ENCODE results near the gene N4BP2L1. TPM values are rescaled to one million over a fixed set of nuclear protein-coding genes. Genes with fewer than 3 reads are reported as not detected.

The N4BP2L1 gene
- total RNA-seq, 1 experiment from 2014 or later: 14.2 TPM

- Histone ChIP-seq H3K79me2 (ENCODE audit: low read length) (no peaks in the 10 kb centered on the region), H3K9ac (ENCODE audit: low read length) (no peak overlapping the region), H3K4me2 (ENCODE audit: low read depth, low read length, poor library complexity, severe bottlenecking) (no peak overlapping the region), H3K4me3 (ENCODE audit: low read length) (no peak overlapping the region), H3K27me3 (ENCODE audit: low read length) (no peaks in the 10 kb centered on the region), H4K20me1 (ENCODE audit: insufficient read depth, low read depth, low read length) (no peaks in the 10 kb centered on the region), H2AFZ (ENCODE audit: low read length) (no peak overlapping the region), H3K9me2 (replicated peaks; ENCODE audit: insufficient read depth, low read length) (no peaks in the 10 kb centered on the region), H3K9me3 (ENCODE audit: low read length) (no peaks in the 10 kb centered on the region), H3K36me3 (ENCODE audit: insufficient read depth, low read length) (no peaks in the 10 kb centered on the region), H3K27ac (ENCODE audit: low read length) (no peak overlapping the region), H3K4me1 (ENCODE audit: low read length) (no peaks in the 10 kb centered on the region)
- no peak for DNase-seq
These were observed 40.7 kb upstream of the N4BP2L1 start for GRCh38 chr13:32468502-32469142.

DNA sequence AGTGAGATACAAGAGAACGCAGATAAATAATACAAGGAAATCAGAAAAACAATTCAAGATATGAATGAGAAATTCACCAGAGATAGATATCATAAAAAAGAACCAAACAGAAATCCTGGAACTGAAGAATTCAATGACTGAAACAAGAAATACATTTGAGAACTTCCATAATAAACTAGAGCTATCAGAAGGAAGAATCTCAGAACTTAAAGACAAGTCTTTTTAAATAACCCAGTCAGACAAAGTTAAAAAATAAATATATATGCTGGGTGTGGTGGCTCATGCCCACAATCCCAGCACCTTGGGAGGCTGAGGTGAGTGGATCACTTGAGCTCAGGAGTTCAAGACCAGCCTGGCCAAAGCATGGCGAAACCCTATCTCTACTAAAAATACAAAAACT, 28.7 kb upstream of the N4BP2L1 start:
- Histone ChIP-seq H3K4me3 (ENCODE audit: low read length) (no peak overlapping the region), H3K9me2 (replicated peaks; ENCODE audit: insufficient read depth, low read length) (no peaks in the 10 kb centered on the region), H3K27ac (ENCODE audit: low read length) (no peak overlapping the region), H3K9ac (ENCODE audit: low read length) (no peak overlapping the region), H3K27me3 (ENCODE audit: low read length) (no peaks in the 10 kb centered on the region), H3K4me2 (ENCODE audit: low read depth, low read length, poor library complexity, severe bottlenecking) (no peak overlapping the region), H3K9me3 (ENCODE audit: low read length) (peaks cover 23% of the 10 kb centered on the region), H3K79me2 (ENCODE audit: low read length) (no peaks in the 10 kb centered on the region), H3K4me1 (ENCODE audit: low read length) (no peaks in the 10 kb centered on the region), H3K36me3 (ENCODE audit: insufficient read depth, low read length) (no peaks in the 10 kb centered on the region), H2AFZ (ENCODE audit: low read length) (no peak overlapping the region), H4K20me1 (ENCODE audit: insufficient read depth, low read depth, low read length) (no peaks in the 10 kb centered on the region)
- no peak for DNase-seq

DNA sequence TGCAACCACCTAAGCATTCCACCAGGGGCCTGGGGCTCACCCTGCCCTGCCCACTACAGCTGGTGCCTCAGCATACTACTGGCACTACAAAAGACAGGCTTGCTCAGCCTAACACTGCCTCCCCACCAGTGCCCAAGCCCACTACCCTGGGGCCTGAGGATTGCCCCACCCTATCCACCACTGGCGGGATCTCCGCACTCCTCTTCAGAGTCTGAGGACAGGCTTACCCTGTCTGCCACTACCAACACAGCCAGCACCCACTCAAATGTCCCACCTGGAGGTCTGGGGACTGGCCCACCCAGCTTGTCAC, 27.6 kb upstream of the N4BP2L1 start:
- H3K27me3 ChIP-seq (ENCODE audit: low read length): no peaks in the 10 kb centered on the region
- no peak overlapping the region for H3K4me3 ChIP-seq (ENCODE audit: low read length)
- no peak overlapping the region for H3K4me2 ChIP-seq (ENCODE audit: low read depth, low read length, poor library complexity, severe bottlenecking)
- H2AFZ ChIP-seq (ENCODE audit: low read length): no peak overlapping the region
- no peaks in the 10 kb centered on the region for H4K20me1 ChIP-seq (ENCODE audit: insufficient read depth, low read depth, low read length)
- no peaks in the 10 kb centered on the region for H3K9me2 ChIP-seq (replicated peaks; ENCODE audit: insufficient read depth, low read length)
- no peaks in the 10 kb centered on the region for H3K4me1 ChIP-seq (ENCODE audit: low read length)
- H3K79me2 ChIP-seq (ENCODE audit: low read length): no peaks in the 10 kb centered on the region
- H3K27ac ChIP-seq (ENCODE audit: low read length): no peak overlapping the region
- no peaks in the 10 kb centered on the region for H3K36me3 ChIP-seq (ENCODE audit: insufficient read depth, low read length)
- no peak overlapping the region for H3K9ac ChIP-seq (ENCODE audit: low read length)
- peaks cover 23% of the 10 kb centered on the region for H3K9me3 ChIP-seq (ENCODE audit: low read length)
- no peak for DNase-seq

DNA sequence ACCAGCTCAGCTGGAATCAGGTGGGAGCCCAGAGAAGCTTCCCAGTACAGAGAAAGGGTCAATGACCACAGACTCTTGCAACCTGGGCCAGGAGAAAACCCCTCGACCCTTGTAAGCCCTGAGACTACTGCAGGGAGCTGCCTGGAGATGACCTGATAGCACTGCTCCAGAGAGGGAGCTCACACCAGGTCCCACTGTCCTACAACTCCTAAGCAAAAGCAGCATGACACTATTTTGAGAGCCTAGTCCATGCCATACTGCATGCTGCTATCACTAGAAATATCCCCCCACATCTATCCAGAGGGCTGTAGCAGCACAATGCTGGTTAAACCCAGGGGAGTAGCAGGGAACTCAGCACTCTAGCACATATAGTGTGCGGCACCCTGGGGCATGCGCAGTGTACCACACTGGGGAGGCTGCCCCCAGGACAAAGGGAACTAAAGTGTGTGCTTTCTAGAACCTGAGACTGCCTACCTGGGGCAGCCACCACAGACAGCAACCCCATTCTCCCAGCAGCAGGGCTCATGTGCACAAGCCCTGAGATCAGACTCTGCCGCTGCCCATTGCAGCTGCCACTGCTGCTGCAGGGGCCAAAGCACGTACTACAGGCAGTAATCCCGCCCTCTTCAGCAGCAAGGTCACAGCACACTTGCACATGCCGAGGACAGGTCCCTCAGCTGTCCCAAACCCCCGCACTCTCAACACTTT, 27.1 kb upstream of the N4BP2L1 start:
- H3K4me3 ChIP-seq (ENCODE audit: low read length): no peak overlapping the region
- no peaks in the 10 kb centered on the region for H3K9me2 ChIP-seq (replicated peaks; ENCODE audit: insufficient read depth, low read length)
- no peak for DNase-seq

GRCh38 chr13:32453981-32454380, 26.1 kb upstream of the N4BP2L1 start:
- Histone ChIP-seq H3K27ac (ENCODE audit: low read length) (no peak overlapping the region), H3K9me3 (ENCODE audit: low read length) (peaks cover 18% of the 10 kb centered on the region), H3K9me2 (replicated peaks; ENCODE audit: insufficient read depth, low read length) (no peaks in the 10 kb centered on the region), H3K4me1 (ENCODE audit: low read length) (no peaks in the 10 kb centered on the region), H3K9ac (ENCODE audit: low read length) (no peak overlapping the region), H3K27me3 (ENCODE audit: low read length) (no peaks in the 10 kb centered on the region), H3K4me2 (ENCODE audit: low read depth, low read length, poor library complexity, severe bottlenecking) (no peak overlapping the region), H3K79me2 (ENCODE audit: low read length) (no peaks in the 10 kb centered on the region), H3K36me3 (ENCODE audit: insufficient read depth, low read length) (no peaks in the 10 kb centered on the region), H4K20me1 (ENCODE audit: insufficient read depth, low read depth, low read length) (no peaks in the 10 kb centered on the region), H2AFZ (ENCODE audit: low read length) (no peak overlapping the region), H3K4me3 (ENCODE audit: low read length) (no peak overlapping the region)
- peak; percentile 29 for DNase-seq

More for the DNA sequence above, 27.1 kb upstream of the N4BP2L1 start:
- Histone ChIP-seq H2AFZ (ENCODE audit: low read length) (no peak overlapping the region), H4K20me1 (ENCODE audit: insufficient read depth, low read depth, low read length) (no peaks in the 10 kb centered on the region), H3K9ac (ENCODE audit: low read length) (no peak overlapping the region), H3K27ac (ENCODE audit: low read length) (no peak overlapping the region), H3K4me1 (ENCODE audit: low read length) (no peaks in the 10 kb centered on the region), H3K36me3 (ENCODE audit: insufficient read depth, low read length) (no peaks in the 10 kb centered on the region), H3K4me2 (ENCODE audit: low read depth, low read length, poor library complexity, severe bottlenecking) (no peak overlapping the region), H3K27me3 (ENCODE audit: low read length) (no peaks in the 10 kb centered on the region), H3K9me3 (ENCODE audit: low read length) (peaks cover 23% of the 10 kb centered on the region), H3K79me2 (ENCODE audit: low read length) (no peaks in the 10 kb centered on the region)

- H4K20me1 ChIP-seq (ENCODE audit: insufficient read depth, low read depth, low read length): no peaks in the 10 kb centered on the region
- no peaks in the 10 kb centered on the region for H3K4me1 ChIP-seq (ENCODE audit: low read length)
- no peak overlapping the region for H2AFZ ChIP-seq (ENCODE audit: low read length)
- H3K27me3 ChIP-seq (ENCODE audit: low read length): no peaks in the 10 kb centered on the region
- H3K79me2 ChIP-seq (ENCODE audit: low read length): no peaks in the 10 kb centered on the region
- no peaks in the 10 kb centered on the region for H3K9me3 ChIP-seq (ENCODE audit: low read length)
- no peaks in the 10 kb centered on the region for H3K36me3 ChIP-seq (ENCODE audit: insufficient read depth, low read length)
- H3K9me2 ChIP-seq (replicated peaks; ENCODE audit: insufficient read depth, low read length): no peaks in the 10 kb centered on the region
- no peak overlapping the region for H3K4me2 ChIP-seq (ENCODE audit: low read depth, low read length, poor library complexity, severe bottlenecking)
- H3K9ac ChIP-seq (ENCODE audit: low read length): no peak overlapping the region
- H3K4me3 ChIP-seq (ENCODE audit: low read length): no peak overlapping the region
- peak; percentile 9 for DNase-seq
- no peak overlapping the region for H3K27ac ChIP-seq (ENCODE audit: low read length)
These were observed 21.0 kb upstream of the N4BP2L1 start for GRCh38 chr13:32448972-32449371.

GRCh38 chr13:32447894-32448623, 20.1 kb upstream of the N4BP2L1 start:
- Histone ChIP-seq H3K9me2 (replicated peaks; ENCODE audit: insufficient read depth, low read length) (no peaks in the 10 kb centered on the region), H3K79me2 (ENCODE audit: low read length) (no peaks in the 10 kb centered on the region), H3K4me3 (ENCODE audit: low read length) (no peak overlapping the region), H3K27ac (ENCODE audit: low read length) (no peak overlapping the region), H3K4me2 (ENCODE audit: low read depth, low read length, poor library complexity, severe bottlenecking) (no peak overlapping the region), H3K9ac (ENCODE audit: low read length) (no peak overlapping the region), H3K36me3 (ENCODE audit: insufficient read depth, low read length) (no peaks in the 10 kb centered on the region), H2AFZ (ENCODE audit: low read length) (no peak overlapping the region), H3K27me3 (ENCODE audit: low read length) (no peaks in the 10 kb centered on the region), H3K4me1 (ENCODE audit: low read length) (no peaks in the 10 kb centered on the region), H4K20me1 (ENCODE audit: insufficient read depth, low read depth, low read length) (no peaks in the 10 kb centered on the region), H3K9me3 (ENCODE audit: low read length) (no peaks in the 10 kb centered on the region)
- peak; percentile 19 for DNase-seq

GRCh38 chr13:32446773-32447465, 19.0 kb upstream of the N4BP2L1 start:
- Histone ChIP-seq H3K4me1 (ENCODE audit: low read length) (no peaks in the 10 kb centered on the region), H3K9ac (ENCODE audit: low read length) (no peak overlapping the region), H3K27me3 (ENCODE audit: low read length) (no peaks in the 10 kb centered on the region), H4K20me1 (ENCODE audit: insufficient read depth, low read depth, low read length) (no peaks in the 10 kb centered on the region), H3K4me3 (ENCODE audit: low read length) (no peak overlapping the region), H3K4me2 (ENCODE audit: low read depth, low read length, poor library complexity, severe bottlenecking) (no peak overlapping the region), H3K27ac (ENCODE audit: low read length) (no peak overlapping the region), H3K9me3 (ENCODE audit: low read length) (no peaks in the 10 kb centered on the region), H3K36me3 (ENCODE audit: insufficient read depth, low read length) (no peaks in the 10 kb centered on the region), H3K9me2 (replicated peaks; ENCODE audit: insufficient read depth, low read length) (no peaks in the 10 kb centered on the region), H2AFZ (ENCODE audit: low read length) (no peak overlapping the region), H3K79me2 (ENCODE audit: low read length) (no peaks in the 10 kb centered on the region)
- peak; percentile 4 for DNase-seq

Data from Karpas-422 (cell line).